ENCODE results near the gene MRM2.

The MRM2 gene

DNA sequence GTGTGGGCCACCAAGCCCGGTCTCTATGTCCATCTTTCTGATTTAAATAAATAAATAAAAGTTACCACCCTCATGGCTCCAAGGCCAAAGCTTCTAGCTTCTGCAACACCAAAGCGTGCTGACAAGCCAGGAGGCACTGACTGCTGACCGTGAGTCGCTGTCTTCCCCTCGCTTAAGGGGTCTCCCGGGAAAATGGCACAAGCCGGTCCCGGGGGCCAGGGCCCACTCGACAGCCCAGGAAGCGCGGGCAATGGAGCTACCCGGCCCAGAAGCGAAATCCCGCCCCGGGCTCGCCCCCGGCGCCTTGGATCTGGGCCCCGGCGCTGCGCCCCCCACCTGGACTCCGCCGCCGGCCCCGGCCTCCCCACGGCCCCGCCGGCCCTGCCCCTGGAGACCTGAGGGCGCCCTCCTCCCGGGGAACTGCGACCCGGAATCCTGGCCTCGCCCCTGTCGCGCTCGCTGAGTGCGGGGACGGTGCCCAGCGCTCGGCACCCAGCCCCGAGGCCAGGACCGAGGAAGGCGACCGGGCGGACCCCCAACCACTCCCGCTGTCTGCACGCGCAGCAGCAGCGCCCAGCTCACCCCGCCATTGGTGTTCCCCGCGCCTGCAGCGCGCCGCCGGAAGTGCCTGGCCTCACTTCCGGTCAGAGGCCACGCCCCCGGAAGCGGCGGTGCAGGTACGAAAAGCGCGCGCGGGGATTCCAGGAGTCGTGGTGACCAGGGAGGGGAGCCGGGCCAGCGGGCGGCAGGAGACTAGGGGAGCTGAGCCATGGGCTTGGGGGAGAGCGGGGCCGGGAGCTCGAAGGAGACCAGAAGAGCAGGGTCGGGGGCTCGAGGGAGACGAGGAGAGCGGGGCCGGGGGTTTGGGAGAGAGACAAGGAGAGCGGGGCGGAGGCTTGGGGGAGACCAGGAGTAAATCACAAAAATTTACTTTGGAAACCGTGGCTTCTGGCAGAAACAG is at the start of gene MRM2, which contains the start of gene NUDT1:
TSS of gene MRM2 (minus strand) at position 626 of the 961 bp plus-strand sequence. CDS start at position 590, 36 bp downstream.
TSS of gene NUDT1 (plus strand) at position 647 of the 961 bp plus-strand sequence. CDS start 2,349 bp downstream, outside the sequence.
- H3K27me3 ChIP-seq, result no peaks in the 10 kb centered on the region
- H3K27ac ChIP-seq, result peak within 1 kb of the TSS; percentile 63
- peaks cover 24 to 25% of the 10 kb centered on the region in 2 experiments for H3K4me1 ChIP-seq (ENCODE audit: control insufficient read depth in 1 of 2, insufficient read depth in 1 of 2, low read depth in 1 of 2, low read length in 1 of 2)
- H3K4me3 ChIP-seq (ENCODE audit: low read depth in 1 of 2, low read length in 1 of 2), result peak within 1 kb of the TSS; percentile 82 to 91
- H3K36me3 ChIP-seq, result peaks cover 22% of the 10 kb centered on the region
- no peaks in the 10 kb centered on the region for H3K9me3 ChIP-seq
- TF ChIP-seq CTCF (IDR thresholded peaks at IDR 0.05), result no peak

DNA sequence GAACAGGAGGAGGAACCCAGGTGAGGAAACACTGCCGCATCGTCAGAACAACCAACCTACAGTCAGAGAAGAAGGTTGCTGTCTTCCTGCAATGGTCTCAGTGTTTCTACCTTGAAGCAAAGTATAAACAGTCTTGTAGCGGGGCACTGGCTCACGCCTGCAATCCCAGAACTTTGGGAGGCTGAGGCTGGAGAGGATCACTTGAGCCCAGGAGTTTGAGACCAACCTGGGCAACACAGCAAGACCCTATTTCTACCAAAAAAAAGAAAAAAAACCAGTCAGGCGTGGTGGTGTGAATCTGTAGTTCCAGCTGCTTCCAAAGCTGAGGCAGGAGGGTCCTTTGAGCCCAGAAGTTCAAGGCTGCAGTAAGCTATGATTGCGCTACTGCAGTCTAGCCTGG is 48.9 kb upstream of the MRM2 start:
- no peaks in the 10 kb centered on the region for H3K27me3 ChIP-seq
- no peaks in the 10 kb centered on the region for H3K4me1 ChIP-seq (ENCODE audit: control insufficient read depth in 1 of 2, insufficient read depth in 1 of 2, low read depth in 1 of 2, low read length in 1 of 2)
- no peak overlapping the region for H3K4me3 ChIP-seq (ENCODE audit: low read depth in 1 of 2, low read length in 1 of 2)
- no peaks in the 10 kb centered on the region for H3K36me3 ChIP-seq
- H3K27ac ChIP-seq, result no peak overlapping the region
- no peaks in the 10 kb centered on the region for H3K9me3 ChIP-seq
- no peak for TF ChIP-seq CTCF (IDR thresholded peaks at IDR 0.05)

DNA sequence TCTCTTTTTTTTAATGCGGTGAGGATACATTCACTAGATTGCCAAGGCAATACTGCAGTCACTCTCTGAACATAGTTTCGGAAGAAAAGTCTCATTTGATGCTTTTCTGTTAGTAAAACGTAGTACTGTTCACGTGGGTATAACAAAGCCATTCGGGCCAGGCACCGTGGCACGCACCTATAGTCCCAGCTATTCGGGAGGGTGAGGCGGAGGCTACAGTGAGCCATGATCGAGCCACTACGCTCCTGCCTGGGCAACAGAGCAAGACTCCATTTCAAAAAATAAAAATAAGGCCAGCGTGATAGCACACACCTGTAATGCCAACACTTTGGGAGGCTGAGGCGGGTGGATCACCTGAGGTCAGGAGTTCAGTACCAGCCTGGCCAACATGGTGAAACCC is 47.6 kb upstream of the MRM2 start:
- H3K9me3 ChIP-seq, result no peaks in the 10 kb centered on the region
- no peaks in the 10 kb centered on the region for H3K4me1 ChIP-seq (ENCODE audit: control insufficient read depth in 1 of 2, insufficient read depth in 1 of 2, low read depth in 1 of 2, low read length in 1 of 2)
- H3K27me3 ChIP-seq, result no peaks in the 10 kb centered on the region
- no peaks in the 10 kb centered on the region for H3K36me3 ChIP-seq
- H3K4me3 ChIP-seq (ENCODE audit: low read depth in 1 of 2, low read length in 1 of 2), result no peak overlapping the region
- no peak for TF ChIP-seq CTCF (IDR thresholded peaks at IDR 0.05)
- H3K27ac ChIP-seq, result no peak overlapping the region

- TF ChIP-seq CTCF (IDR thresholded peaks at IDR 0.05), result no peak
- no peak overlapping the region for H3K27ac ChIP-seq
Measured at GRCh38 chr7:2289111-2289586, 47.1 kb upstream of the MRM2 start.

DNA sequence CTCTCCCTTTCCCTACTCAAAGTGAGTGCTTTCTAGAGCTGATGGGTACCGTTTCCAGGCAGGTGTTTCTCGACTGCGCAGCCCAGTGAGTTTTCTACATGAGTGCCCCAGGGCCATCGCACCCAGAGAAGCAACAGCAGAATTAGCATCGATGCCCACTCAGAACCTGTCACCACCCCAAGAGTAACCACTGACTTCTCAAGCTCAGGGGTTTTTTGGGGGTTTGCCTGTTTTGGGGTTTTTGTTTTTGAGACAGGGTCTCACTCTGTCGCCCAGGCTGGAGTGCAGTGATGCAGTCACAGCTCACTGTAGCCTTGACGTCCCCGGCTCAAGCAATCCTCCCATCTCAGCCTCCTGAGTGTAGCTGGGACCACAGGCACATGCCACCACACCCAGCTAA is 46.5 kb upstream of the MRM2 start:
- Histone ChIP-seq H3K36me3 (no peaks in the 10 kb centered on the region), H3K4me1 (ENCODE audit: control insufficient read depth in 1 of 2, insufficient read depth in 1 of 2, low read depth in 1 of 2, low read length in 1 of 2) (no peaks in the 10 kb centered on the region), H3K4me3 (ENCODE audit: low read depth in 1 of 2, low read length in 1 of 2) (no peak overlapping the region), H3K27ac (no peak overlapping the region), H3K9me3 (no peaks in the 10 kb centered on the region), H3K27me3 (no peaks in the 10 kb centered on the region)
- no peak for TF ChIP-seq CTCF (IDR thresholded peaks at IDR 0.05)

More at GRCh38 chr7:2289111-2289586, 47.1 kb upstream of the MRM2 start:
- no peaks in the 10 kb centered on the region for H3K4me1 ChIP-seq (ENCODE audit: control insufficient read depth in 1 of 2, insufficient read depth in 1 of 2, low read depth in 1 of 2, low read length in 1 of 2)
- no peak overlapping the region for H3K4me3 ChIP-seq (ENCODE audit: low read depth in 1 of 2, low read length in 1 of 2)
- H3K9me3 ChIP-seq, result no peaks in the 10 kb centered on the region
- H3K36me3 ChIP-seq, result no peaks in the 10 kb centered on the region
- H3K27me3 ChIP-seq, result no peaks in the 10 kb centered on the region
